GM12878 (cell line): Measurements from ENCODE around the gene IGSF11.

ENCODE experiments used
- BHLHE40 ChIP-seq, 2 experiments: fragments of 450-650 bp in 1 of 2; IDR thresholded peaks; 2 replicates each; pipeline ENCODE4 v1.6.1; 2011 to 2017; ENCODE audit warnings: low read depth in 2 of 2, borderline replicate concordance in 1 of 2, improper control_type of control experiment in 1 of 2, low read length in 1 of 2, mild to moderate bottlenecking in 1 of 2
- CEBPB ChIP-seq, 2 experiments: fragments of 150-350 bp in 1 of 2; IDR thresholded peaks; 2 replicates each; pipeline ENCODE4 v1.6.1; 2012 to 2014; ENCODE audit warnings: low read depth in 2 of 2, low read length in 2 of 2, borderline replicate concordance in 1 of 2, inconsistent platforms in 1 of 2
- EP300 ChIP-seq, 2 experiments: fragments of 150-350 bp in 1 of 2; IDR thresholded peaks; 2 replicates each; pipeline ENCODE4 v1.6.1; 2011 to 2012; ENCODE audit warnings: low read depth in 2 of 2, low read length in 2 of 2, borderline replicate concordance in 1 of 2, improper control_type of control experiment in 1 of 2, inconsistent platforms in 1 of 2; ENCODE audit not compliant: control insufficient read depth in 1 of 2
- FOS ChIP-seq: IDR thresholded peaks from 3 replicates; pipeline ENCODE4 v1.6.1; 2011; ENCODE audit warnings: borderline replicate concordance; ENCODE audit not compliant: insufficient read length; ENCODE audit errors: extremely low read depth
- HDGF ChIP-seq: fragments of 450-650 bp; IDR thresholded peaks from 2 replicates; pipeline ENCODE4 v1.6.1; 2016; ENCODE audit warnings: antibody characterized with exemption
- IKZF2 ChIP-seq, 2 experiments: fragments of 450-650 bp; IDR thresholded peaks; 2 replicates each; pipeline ENCODE4 v1.6.1; 2017; ENCODE audit warnings: mild to moderate bottlenecking in 2 of 2, moderate library complexity in 2 of 2
- JUNB ChIP-seq: IDR thresholded peaks from 2 replicates; pipeline ENCODE4 v1.6.1; 2016; ENCODE audit warnings: antibody characterized with exemption, mild to moderate bottlenecking
- POLR2AphosphoS5 ChIP-seq: IDR thresholded peaks from 2 replicates; pipeline ENCODE4 v1.6.1; 2011; ENCODE audit warnings: mild to moderate bottlenecking, low read length, inconsistent platforms
- RELA ChIP-seq: fragments of 450-650 bp; IDR thresholded peaks from 2 replicates; pipeline ENCODE4 v1.8.0; 2014; ENCODE audit warnings: borderline replicate concordance; ENCODE audit not compliant: partially characterized antibody
- ZNF207 ChIP-seq: fragments of 450-650 bp; IDR thresholded peaks from 2 replicates; pipeline ENCODE4 v1.6.1; 2014; ENCODE audit warnings: antibody characterized with exemption, mild to moderate bottlenecking, borderline replicate concordance
- ZSCAN29 ChIP-seq: fragments of 450-650 bp; IDR thresholded peaks from 2 replicates; pipeline ENCODE4 v1.6.1; 2017; ENCODE audit warnings: mild to moderate bottlenecking, moderate library complexity

DNA sequence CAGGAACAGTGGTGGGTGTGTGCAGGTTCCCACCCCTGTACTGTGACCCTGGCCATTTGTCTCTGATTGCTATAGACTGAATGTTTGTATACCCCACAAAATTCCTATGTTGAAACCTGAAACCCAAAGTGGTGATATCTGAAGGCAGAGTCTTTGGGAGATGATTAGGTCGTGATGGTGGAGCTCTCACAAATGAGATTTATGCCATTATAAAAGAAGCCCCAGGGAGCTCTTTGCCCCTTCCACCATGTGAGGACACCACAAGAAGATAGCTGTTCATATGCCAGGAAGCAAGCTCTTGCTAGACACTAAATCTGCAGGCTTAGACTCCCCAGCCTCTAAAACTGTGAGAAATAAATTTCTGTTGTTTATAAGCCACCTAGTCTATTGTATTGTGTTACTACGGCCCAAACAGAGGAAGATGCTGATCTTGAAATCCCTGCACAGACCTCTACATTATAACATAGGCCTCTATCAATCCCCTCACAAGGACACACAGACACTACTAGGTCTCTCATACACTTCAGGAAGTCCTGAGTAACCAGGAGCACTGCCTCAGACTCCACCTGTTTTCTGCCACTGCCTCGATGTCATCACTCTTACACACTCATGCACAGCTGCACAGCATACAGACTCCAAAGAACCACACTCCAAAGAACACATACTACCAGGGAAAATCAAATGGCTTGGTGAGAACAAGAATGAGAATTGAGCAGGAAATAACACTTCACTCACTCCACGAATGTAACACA, 14.7 kb downstream of the IGSF11 start:
- TF ChIP-seq BHLHE40 (IDR thresholded peaks at IDR 0.05; ENCODE audit: borderline replicate concordance in 1 of 2, low read depth in 2 of 2, low read length in 1 of 2) (no peak), HDGF (no peak), FOS (no peak), ZNF207 (no peak), ZSCAN29 (no peak), EP300 (IDR thresholded peaks at IDR 0.05; ENCODE audit: borderline replicate concordance in 1 of 2, control insufficient read depth in 1 of 2, low read depth in 2 of 2, low read length in 2 of 2) (no peak), RELA (no peak), JUNB (no peak), POLR2AphosphoS5 (no peak), CEBPB (IDR thresholded peaks at IDR 0.05; ENCODE audit: borderline replicate concordance in 1 of 2, low read depth in 2 of 2, low read length in 2 of 2) (no peak), IKZF2 (IDR thresholded peaks at IDR 0.05) (no peak)
